GM06990 (cell line): Measurements from ENCODE around the gene TNPO3.
"Not testable (repeated sequence)": the region's sequence is repeated elsewhere in the genome, so short reads cannot be mapped to it uniquely, and the experiment has no call there.

Experiments
- DNase-seq: peaks from one replicate; pipeline ENCODE4 v3.0.0-alpha.2; 2011; ENCODE audit not compliant: insufficient read length; ENCODE audit errors: extremely low read depth
- H3K27me3 ChIP-seq: replicated peaks from 2 replicates; pipeline ENCODE4 v1.6.0; 2011; ENCODE audit warnings: low read length; ENCODE audit not compliant: control insufficient read depth, insufficient read depth
- H3K36me3 ChIP-seq: 2 replicates; pipeline ENCODE4 v1.5.1; 2011; ENCODE audit warnings: low read length; ENCODE audit not compliant: control insufficient read depth, insufficient read depth
- H3K4me3 ChIP-seq: replicated peaks from 2 replicates; pipeline ENCODE4 v1.5.1; 2011; ENCODE audit warnings: low read depth, mild to moderate bottlenecking, control low read depth, low read length
- CTCF ChIP-seq: IDR thresholded peaks from 2 replicates; pipeline ENCODE4 v1.5.1; 2011; ENCODE audit warnings: low read length, control low read depth, mild to moderate bottlenecking, inconsistent platforms; ENCODE audit not compliant: insufficient read depth, poor library complexity, severe bottlenecking

The TNPO3 gene

GRCh38 chr7:129067943-129068548, 13.1 kb upstream of the TNPO3 start:
- no peak for TF ChIP-seq CTCF
- DNase-seq: no peak
- no peaks in the 10 kb centered on the region for H3K27me3 ChIP-seq
- H3K36me3 ChIP-seq: no peaks in the 10 kb centered on the region
- H3K4me3 ChIP-seq: no peak overlapping the region

DNA sequence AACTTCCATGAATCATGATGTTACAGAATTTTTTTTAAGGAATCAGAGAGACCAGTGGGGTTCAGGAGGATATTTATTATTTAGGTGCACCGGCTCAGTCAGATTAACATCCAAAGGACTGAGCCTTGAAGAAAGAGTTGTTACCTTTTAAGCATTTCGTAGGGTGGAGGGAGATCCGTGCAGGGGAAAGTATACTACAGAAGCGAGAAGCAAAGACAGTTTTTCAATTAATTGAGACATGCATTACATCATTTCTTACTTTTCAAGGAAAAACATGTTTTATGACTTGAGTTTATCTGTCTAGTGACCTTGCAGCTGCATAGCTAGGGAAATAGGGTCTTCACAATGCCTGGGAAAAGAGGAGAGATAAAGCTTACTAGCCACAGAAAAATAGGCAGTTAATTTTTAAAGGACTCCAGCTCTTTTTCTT, 12.2 kb upstream of the TNPO3 start:
- H3K36me3 ChIP-seq, H3K27me3 ChIP-seq, DNase-seq, H3K4me3 ChIP-seq: not testable (repeated sequence)

GRCh38 chr7:129066290-129067131, 11.6 kb upstream of the TNPO3 start:
- H3K27me3 ChIP-seq: no peaks in the 10 kb centered on the region
- DNase-seq: no peak
- TF ChIP-seq CTCF: no peak
- H3K4me3 ChIP-seq: no peak overlapping the region
- no peaks in the 10 kb centered on the region for H3K36me3 ChIP-seq

GRCh38 chr7:129055861-129056464, 1.1 kb upstream of the TNPO3 start:
- Histone ChIP-seq H3K36me3 (peaks cover 4% of the 10 kb centered on the region), H3K4me3 (peak overlapping the region; percentile 99), H3K27me3 (no peaks in the 10 kb centered on the region)
- no peak for DNase-seq
- TF ChIP-seq CTCF: no peak

GRCh38 chr7:129055294-129055816, 444 bp upstream of the TNPO3 start:
- DNase-seq: no peak
- TF ChIP-seq CTCF: no peak
- H3K27me3 ChIP-seq: no peaks in the 10 kb centered on the region
- H3K36me3 ChIP-seq: peaks cover 4% of the 10 kb centered on the region
- peak overlapping the region; percentile 99 for H3K4me3 ChIP-seq

DNA sequence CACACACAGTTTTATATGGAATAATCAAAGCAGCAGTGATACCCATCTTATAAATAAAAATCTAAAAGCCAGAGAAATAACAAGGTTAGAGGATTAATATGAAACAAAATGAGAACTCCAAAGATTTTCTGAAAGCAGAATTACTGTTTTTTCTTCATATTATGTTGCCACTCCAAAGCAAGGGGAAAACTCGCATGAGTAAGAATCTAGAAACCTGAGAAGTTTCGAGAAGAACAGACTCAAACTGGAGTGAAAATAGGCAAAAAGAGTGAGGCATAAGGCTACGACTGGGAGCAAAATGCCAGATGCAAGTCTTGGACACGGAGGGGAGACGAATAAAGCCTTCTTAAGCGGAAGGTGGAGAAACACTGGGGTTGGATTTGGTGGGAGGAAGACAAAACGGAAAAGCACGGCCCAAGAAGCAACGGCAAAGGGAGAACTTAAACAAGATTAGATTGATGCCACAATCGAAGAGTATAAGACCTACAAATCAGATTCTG, 923 bp downstream of the TNPO3 start:
- TF ChIP-seq CTCF: no peak
- no peak for DNase-seq
- peak overlapping the region; percentile 99 for H3K4me3 ChIP-seq
- peaks cover 4% of the 10 kb centered on the region for H3K36me3 ChIP-seq
- no peaks in the 10 kb centered on the region for H3K27me3 ChIP-seq
